ENCODE data around the gene CEACAM18.

GRCh38 chr19:51462276-51462675, 16.1 kb upstream of the CEACAM18 start:
- TF ChIP-seq CTCF (IDR thresholded peaks at IDR 0.05; ENCODE audit: poor library complexity) (no peak), EZH2 (IDR thresholded peaks at IDR 0.05; ENCODE audit: borderline replicate concordance) (no peak), EZH2phosphoT487 (IDR thresholded peaks at IDR 0.05; ENCODE audit: low read depth, severe bottlenecking, unreplicated experiment) (no peak)

Data from hepatocyte (in vitro differentiated cells).